ENCODE data around the gene DNPEP. TPM values are rescaled to one million over a fixed set of nuclear protein-coding genes. Genes with fewer than 3 reads are reported as not detected.

The DNPEP gene
- total RNA-seq, 1 donor from 2014 or later = 93.4 TPM

GRCh38 chr2:219434718-219435525 is 47.2 kb upstream of the DNPEP start, which contains the start of gene SPEG:
SPEG (plus strand) TSS chr2:219434843; CDS start chr2:219434978, 135 bp downstream.
- intact Hi-C loops (cut with micrococcal nuclease) = no loop called here
- no peak for TF ChIP-seq CTCF (IDR thresholded peaks at IDR 0.05)
- no peaks in the 10 kb centered on the region for H3K9me3 Mint-ChIP-seq
- H3K4me1 Mint-ChIP-seq = no peaks in the 10 kb centered on the region
- POLR2A ChIA-PET = no interaction called here
- no peak within 1 kb of the TSS for H3K4me3 Mint-ChIP-seq
- no peaks in the 10 kb centered on the region for H3K36me3 Mint-ChIP-seq (ENCODE audit: low read depth)
- peaks cover 33% of the 10 kb centered on the region for H3K27me3 Mint-ChIP-seq
- H3K27ac Mint-ChIP-seq = no peak within 1 kb of the TSS
- ATAC-seq (ENCODE audit: low read depth) = no peak
- DNase-seq = no peak
- CTCF ChIA-PET = interaction anchor here (1.9 kb wide), 1 partner anchor 95 kb away, joined by 6 read pairs; no protein-coding TSS in a partner anchor

GRCh38 chr2:219434468-219434717 is 46.7 kb upstream of the DNPEP start:
- ChIA-PET POLR2A (no interaction called here), CTCF (no interaction called here)
- no peak for DNase-seq
- peaks cover 29% of the 10 kb centered on the region for H3K27me3 Mint-ChIP-seq
- H3K9me3 Mint-ChIP-seq = no peaks in the 10 kb centered on the region
- no peak for ATAC-seq (ENCODE audit: low read depth)
- intact Hi-C loops (cut with micrococcal nuclease) = no loop called here
- H3K4me3 Mint-ChIP-seq = no peak overlapping the region
- no peaks in the 10 kb centered on the region for H3K4me1 Mint-ChIP-seq
- no peaks in the 10 kb centered on the region for H3K36me3 Mint-ChIP-seq (ENCODE audit: low read depth)
- no peak overlapping the region for H3K27ac Mint-ChIP-seq
- TF ChIP-seq CTCF (IDR thresholded peaks at IDR 0.05) = no peak

GRCh38 chr2:219433666-219434467 is 46.2 kb upstream of the DNPEP start:
- intact Hi-C loops (cut with micrococcal nuclease) = no loop called here
- CTCF ChIA-PET = no interaction called here
- DNase-seq = no peak
- Mint-ChIP-seq H3K27me3 (peaks cover 29% of the 10 kb centered on the region), H3K4me1 (no peaks in the 10 kb centered on the region), H3K9me3 (no peaks in the 10 kb centered on the region), H3K27ac (no peak overlapping the region), H3K36me3 (ENCODE audit: low read depth) (no peaks in the 10 kb centered on the region), H3K4me3 (no peak overlapping the region)
- POLR2A ChIA-PET = no interaction called here
- no peak for TF ChIP-seq CTCF (IDR thresholded peaks at IDR 0.05)
- no peak for ATAC-seq (ENCODE audit: low read depth)

- no peaks in the 10 kb centered on the region for H3K9me3 Mint-ChIP-seq
- ChIA-PET CTCF (interaction anchor here (1.9 kb wide), 1 partner anchor 99 kb away, joined by 5 read pairs; no protein-coding TSS in a partner anchor), POLR2A (no interaction called here)
- no peak overlapping the region for H3K27ac Mint-ChIP-seq
- peak; percentile 37 for ATAC-seq (ENCODE audit: low read depth)
- no peak for TF ChIP-seq CTCF (IDR thresholded peaks at IDR 0.05)
- DNase-seq = no peak
- H3K4me1 Mint-ChIP-seq = no peaks in the 10 kb centered on the region
- no peaks in the 10 kb centered on the region for H3K36me3 Mint-ChIP-seq (ENCODE audit: low read depth)
- intact Hi-C loops (cut with micrococcal nuclease) = no loop called here
- H3K27me3 Mint-ChIP-seq = peaks cover 27% of the 10 kb centered on the region
- H3K4me3 Mint-ChIP-seq = no peak overlapping the region
These were observed 43.2 kb upstream of the DNPEP start for GRCh38 chr2:219430633-219431615.

All from activated B cell treated with CpG ODN at 0.5 μM for 24 hours (primary cell).